Stimulated activated naive B cell treated with anti-CD40 and anti-IgM and Interleukin-4, amounts not matched to agents 10 μg/mL and 1 μg/mL and 100 μg/mL, for 72 hours (primary cell): ENCODE data around the gene MRM2.
"Not testable (repeated sequence)": the region's sequence is repeated elsewhere in the genome, so short reads cannot be mapped to it uniquely, and the experiment has no call there.

ENCODE experiments used
- ATAC-seq, 2 donors: fragments of 150-1000 bp; cut with Tn5 transposase; replicated peaks; 2 replicates each; pipeline ENCODE4 v1.10.0; 2021; ENCODE audit warnings: moderate library complexity in 1 of 2
- DNase-seq: peaks from one replicate; pipeline ENCODE4 v3.0.0; 2021
- H3K27ac Mint-ChIP-seq: one replicate; pipeline ENCODE4 v1.8.0; 2022; ENCODE audit warnings: mild to moderate bottlenecking, mixed read lengths
- H3K27me3 Mint-ChIP-seq, 2 donors: one replicate each; pipeline ENCODE4 v1.8.0; 2022; ENCODE audit warnings: mixed read lengths in 2 of 2
- H3K36me3 Mint-ChIP-seq, 2 donors: one replicate each; pipeline ENCODE4 v1.8.0; 2022; ENCODE audit warnings: mixed read lengths in 2 of 2, mild to moderate bottlenecking in 1 of 2
- H3K4me1 Mint-ChIP-seq, 2 donors: one replicate each; pipeline ENCODE4 v1.8.0; 2022; ENCODE audit warnings: mixed read lengths in 2 of 2, mild to moderate bottlenecking in 1 of 2
- H3K4me3 Mint-ChIP-seq, 2 donors: one replicate each; pipeline ENCODE4 v1.8.0; 2022; ENCODE audit warnings: mild to moderate bottlenecking in 2 of 2, mixed read lengths in 2 of 2, moderate library complexity in 1 of 2
- H3K9me3 Mint-ChIP-seq, 2 donors: one replicate each; pipeline ENCODE4 v1.8.0; 2022; ENCODE audit warnings: mixed read lengths in 2 of 2, mild to moderate bottlenecking in 1 of 2

The MRM2 gene

GRCh38 chr7:2274666-2275065 lies 32.7 kb upstream of the MRM2 start:
- no peak overlapping the region for H3K4me3 Mint-ChIP-seq
- peaks cover 55 to 72% of the 10 kb centered on the region in 2 donors for H3K36me3 Mint-ChIP-seq
- no peaks in the 10 kb centered on the region for H3K27me3 Mint-ChIP-seq
- ATAC-seq: no peak
- no peaks in the 10 kb centered on the region for H3K9me3 Mint-ChIP-seq
- no peak for DNase-seq
- peaks cover 19% of the 10 kb centered on the region in 2 donors for H3K4me1 Mint-ChIP-seq
- H3K27ac Mint-ChIP-seq: peak overlapping the region; percentile 83

- H3K27ac Mint-ChIP-seq: peak overlapping the region; percentile 83
- H3K27me3 Mint-ChIP-seq: no peaks in the 10 kb centered on the region
- peaks cover 51 to 70% of the 10 kb centered on the region in 2 donors for H3K36me3 Mint-ChIP-seq
- no peak overlapping the region for H3K4me3 Mint-ChIP-seq
- peaks cover 16 to 17% of the 10 kb centered on the region in 2 donors for H3K4me1 Mint-ChIP-seq
- ATAC-seq: no peak
- H3K9me3 Mint-ChIP-seq: no peaks in the 10 kb centered on the region
- no peak for DNase-seq
Observed at GRCh38 chr7:2273866-2274265, 31.9 kb upstream of the MRM2 start.

GRCh38 chr7:2272031-2272430 lies 30.0 kb upstream of the MRM2 start:
- Mint-ChIP-seq H3K4me1 (peaks cover 11 to 13% of the 10 kb centered on the region in 2 donors), H3K36me3 (peaks cover 43 to 60% of the 10 kb centered on the region in 2 donors), H3K9me3 (no peaks in the 10 kb centered on the region), H3K27me3 (no peaks in the 10 kb centered on the region), H3K4me3 (no peak overlapping the region), H3K27ac (peak overlapping the region; percentile 42)
- no peak for ATAC-seq
- no peak for DNase-seq

GRCh38 chr7:2271273-2272026 lies 29.4 kb upstream of the MRM2 start:
- ATAC-seq: peak in 1 of 2 donors; percentile 4

GRCh38 chr7:2270495-2270894 lies 28.5 kb upstream of the MRM2 start:
- no peaks in the 10 kb centered on the region for H3K27me3 Mint-ChIP-seq
- H3K36me3 Mint-ChIP-seq: peaks cover 39 to 59% of the 10 kb centered on the region in 2 donors
- no peak overlapping the region for H3K4me3 Mint-ChIP-seq
- peaks cover 6 to 17% of the 10 kb centered on the region in 2 donors for H3K4me1 Mint-ChIP-seq
- no peaks in the 10 kb centered on the region for H3K9me3 Mint-ChIP-seq
- no peak for ATAC-seq
- H3K27ac Mint-ChIP-seq: peak overlapping the region; percentile 67
- no peak for DNase-seq

More at GRCh38 chr7:2271273-2272026, 29.4 kb upstream of the MRM2 start:
- no peaks in the 10 kb centered on the region for H3K27me3 Mint-ChIP-seq
- H3K36me3 Mint-ChIP-seq: peaks cover 42 to 60% of the 10 kb centered on the region in 2 donors
- H3K27ac Mint-ChIP-seq: peak overlapping the region; percentile 52
- no peaks in the 10 kb centered on the region for H3K9me3 Mint-ChIP-seq
- no peak for DNase-seq
- peaks cover 9 to 13% of the 10 kb centered on the region in 2 donors for H3K4me1 Mint-ChIP-seq
- peak overlapping the region in 1 of 2 donors; percentile 23 for H3K4me3 Mint-ChIP-seq

GRCh38 chr7:2269991-2270460 lies 28.0 kb upstream of the MRM2 start:
- Mint-ChIP-seq H3K27ac (peak overlapping the region; percentile 62), H3K36me3 (peaks cover 40 to 59% of the 10 kb centered on the region in 2 donors), H3K4me1 (peaks cover 6 to 21% of the 10 kb centered on the region in 2 donors), H3K4me3 (no peak overlapping the region), H3K27me3 (no peaks in the 10 kb centered on the region), H3K9me3 (no peaks in the 10 kb centered on the region)
- ATAC-seq: no peak
- no peak for DNase-seq

GRCh38 chr7:2269089-2269990 lies 27.3 kb upstream of the MRM2 start:
- Mint-ChIP-seq H3K36me3 (peaks cover 39 to 59% of the 10 kb centered on the region in 2 donors), H3K27ac (peak overlapping the region; percentile 62), H3K4me1 (peaks cover 9 to 25% of the 10 kb centered on the region in 2 donors)
- DNase-seq, ATAC-seq, H3K4me3 Mint-ChIP-seq, H3K27me3 Mint-ChIP-seq, H3K9me3 Mint-ChIP-seq: not testable (repeated sequence)

- peaks cover 3 to 4% of the 10 kb centered on the region in 2 donors for H3K9me3 Mint-ChIP-seq
- DNase-seq: no peak
- H3K27ac Mint-ChIP-seq: peak overlapping the region; percentile 65
- H3K36me3 Mint-ChIP-seq: peaks cover 45 to 67% of the 10 kb centered on the region in 2 donors
- H3K27me3 Mint-ChIP-seq: no peaks in the 10 kb centered on the region
- peaks cover 17 to 43% of the 10 kb centered on the region in 2 donors for H3K4me1 Mint-ChIP-seq
- ATAC-seq: no peak
- H3K4me3 Mint-ChIP-seq: no peak overlapping the region
Observed at GRCh38 chr7:2266911-2267310, 24.9 kb upstream of the MRM2 start.

GRCh38 chr7:2264158-2264557 lies 22.2 kb upstream of the MRM2 start:
- peak overlapping the region; percentile 95 for H3K27ac Mint-ChIP-seq
- DNase-seq (no peak), ATAC-seq (no peak)
- H3K4me3 Mint-ChIP-seq: peak overlapping the region; percentile 53 to 59
- H3K36me3 Mint-ChIP-seq: peaks cover 56 to 71% of the 10 kb centered on the region in 2 donors
- peaks cover 3 to 4% of the 10 kb centered on the region in 2 donors for H3K9me3 Mint-ChIP-seq
- no peaks in the 10 kb centered on the region for H3K27me3 Mint-ChIP-seq
- H3K4me1 Mint-ChIP-seq: peaks cover 29 to 62% of the 10 kb centered on the region in 2 donors

- Mint-ChIP-seq H3K9me3 (peaks cover 3 to 4% of the 10 kb centered on the region in 2 donors), H3K27ac (peak overlapping the region; percentile 95), H3K27me3 (no peaks in the 10 kb centered on the region), H3K4me3 (peak overlapping the region in 1 of 2 donors; percentile 14), H3K4me1 (peaks cover 33 to 71% of the 10 kb centered on the region in 2 donors), H3K36me3 (peaks cover 64 to 81% of the 10 kb centered on the region in 2 donors)
- no peak for DNase-seq
- no peak for ATAC-seq
Observed at GRCh38 chr7:2263176-2263575, 21.2 kb upstream of the MRM2 start.

GRCh38 chr7:2261611-2262010 lies 19.6 kb upstream of the MRM2 start:
- Mint-ChIP-seq H3K9me3 (peaks cover 3 to 4% of the 10 kb centered on the region in 2 donors), H3K4me3 (peak overlapping the region; percentile 77 to 80), H3K36me3 (peaks cover 72 to 87% of the 10 kb centered on the region in 2 donors), H3K27me3 (no peaks in the 10 kb centered on the region), H3K27ac (peak overlapping the region; percentile 95), H3K4me1 (peaks cover 36 to 80% of the 10 kb centered on the region in 2 donors)
- ATAC-seq: peak; percentile 93
- peak; percentile 87 for DNase-seq

- H3K27ac Mint-ChIP-seq: peak overlapping the region; percentile 95
- H3K36me3 Mint-ChIP-seq: peaks cover 77 to 90% of the 10 kb centered on the region in 2 donors
- no peaks in the 10 kb centered on the region for H3K27me3 Mint-ChIP-seq
- H3K9me3 Mint-ChIP-seq: peaks cover 3 to 4% of the 10 kb centered on the region in 2 donors
- H3K4me1 Mint-ChIP-seq: peaks cover 41 to 88% of the 10 kb centered on the region in 2 donors
- peak overlapping the region in 1 of 2 donors; percentile 63 for H3K4me3 Mint-ChIP-seq
- ATAC-seq (no peak), DNase-seq (no peak)
Observed at GRCh38 chr7:2260820-2261219, 18.8 kb upstream of the MRM2 start.

- peaks cover 52 to 88% of the 10 kb centered on the region in 2 donors for H3K4me1 Mint-ChIP-seq
- peak overlapping the region; percentile 11 to 47 for H3K4me3 Mint-ChIP-seq
- no peak for DNase-seq
- H3K27ac Mint-ChIP-seq: peak overlapping the region; percentile 86
- peaks cover 77 to 90% of the 10 kb centered on the region in 2 donors for H3K36me3 Mint-ChIP-seq
- ATAC-seq: no peak
- no peaks in the 10 kb centered on the region for H3K27me3 Mint-ChIP-seq
- peaks cover 3 to 4% of the 10 kb centered on the region in 2 donors for H3K9me3 Mint-ChIP-seq
Observed at GRCh38 chr7:2259480-2259879, 17.5 kb upstream of the MRM2 start.
